ENCODE measurements around the gene WDR18. TPM values are rescaled to one million over a fixed set of nuclear protein-coding genes. Genes with fewer than 3 reads are reported as not detected.
A peak's percentile ranks its signal among the peaks of the same experiment; 100 is the strongest.

Gene WDR18
- total and polyA plus RNA-seq, 4 donors, result 36.6 to 60.2 (median 45.7) TPM

DNA sequence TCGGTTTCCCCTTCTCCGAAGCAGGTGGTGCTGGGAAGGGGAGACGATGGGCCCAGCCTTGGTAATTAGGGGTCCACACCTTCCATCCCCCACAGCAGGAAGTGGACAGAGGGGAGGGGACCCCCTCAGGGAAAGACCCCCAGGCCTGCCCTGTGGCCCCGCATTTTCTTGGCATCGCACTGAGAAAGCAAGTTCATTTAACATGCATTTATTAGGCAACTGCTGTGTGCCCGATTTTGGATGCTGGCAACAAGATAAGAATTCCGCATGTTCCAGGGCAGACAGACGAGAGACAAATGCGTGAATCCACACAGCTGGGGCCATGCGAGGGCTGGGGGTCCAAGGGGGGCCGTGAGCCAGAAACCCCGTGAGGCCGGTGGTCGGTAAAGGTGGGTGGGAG lies 29.9 kb upstream of the WDR18 start:
- ATAC-seq (ENCODE audit: insufficient read depth, low FRiP score) (no peak), DNase-seq (no peak)
- 89 to 90% methylated on average over 14 of the region's 14 CpGs for WGBS, 2 donors
- no peak overlapping the region for H3K27ac ChIP-seq (ENCODE audit: low read depth in 1 of 2, low read length in 1 of 2)
- no peak overlapping the region for H3K4me3 ChIP-seq
- H3K36me3 ChIP-seq (ENCODE audit: control insufficient read depth in 4 of 4, insufficient read depth in 4 of 4, low read length in 4 of 4), result peaks cover 0 to 3% (median 0%) of the 10 kb centered on the region in 4 donors
- H3K4me1 ChIP-seq (ENCODE audit: control insufficient read depth in 5 of 5, insufficient read depth in 5 of 5, low read length in 5 of 5), result peaks cover 0 to 40% (median 10%) of the 10 kb centered on the region in 5 donors
- TF ChIP-seq, protein P1, sequence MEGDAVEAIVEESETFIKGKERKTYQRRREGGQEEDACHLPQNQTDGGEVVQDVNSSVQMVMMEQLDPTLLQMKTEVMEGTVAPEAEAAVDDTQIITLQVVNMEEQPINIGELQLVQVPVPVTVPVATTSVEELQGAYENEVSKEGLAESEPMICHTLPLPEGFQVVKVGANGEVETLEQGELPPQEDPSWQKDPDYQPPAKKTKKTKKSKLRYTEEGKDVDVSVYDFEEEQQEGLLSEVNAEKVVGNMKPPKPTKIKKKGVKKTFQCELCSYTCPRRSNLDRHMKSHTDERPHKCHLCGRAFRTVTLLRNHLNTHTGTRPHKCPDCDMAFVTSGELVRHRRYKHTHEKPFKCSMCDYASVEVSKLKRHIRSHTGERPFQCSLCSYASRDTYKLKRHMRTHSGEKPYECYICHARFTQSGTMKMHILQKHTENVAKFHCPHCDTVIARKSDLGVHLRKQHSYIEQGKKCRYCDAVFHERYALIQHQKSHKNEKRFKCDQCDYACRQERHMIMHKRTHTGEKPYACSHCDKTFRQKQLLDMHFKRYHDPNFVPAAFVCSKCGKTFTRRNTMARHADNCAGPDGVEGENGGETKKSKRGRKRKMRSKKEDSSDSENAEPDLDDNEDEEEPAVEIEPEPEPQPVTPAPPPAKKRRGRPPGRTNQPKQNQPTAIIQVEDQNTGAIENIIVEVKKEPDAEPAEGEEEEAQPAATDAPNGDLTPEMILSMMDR (IDR thresholded peaks at IDR 0.05; ENCODE audit: control extremely low read depth, extremely low read depth), result no peak
- H3K27me3 ChIP-seq (ENCODE audit: control insufficient read depth in 3 of 3, insufficient read depth in 3 of 3, low read length in 2 of 3), result no peaks in the 10 kb centered on the region
- H3K9ac ChIP-seq (ENCODE audit: insufficient read depth in 1 of 2, low read length in 2 of 2), result no peak overlapping the region
- H3K9me3 ChIP-seq (ENCODE audit: control insufficient read depth in 4 of 4, insufficient read depth in 3 of 4, low read length in 3 of 4), result no peaks in the 10 kb centered on the region

DNA sequence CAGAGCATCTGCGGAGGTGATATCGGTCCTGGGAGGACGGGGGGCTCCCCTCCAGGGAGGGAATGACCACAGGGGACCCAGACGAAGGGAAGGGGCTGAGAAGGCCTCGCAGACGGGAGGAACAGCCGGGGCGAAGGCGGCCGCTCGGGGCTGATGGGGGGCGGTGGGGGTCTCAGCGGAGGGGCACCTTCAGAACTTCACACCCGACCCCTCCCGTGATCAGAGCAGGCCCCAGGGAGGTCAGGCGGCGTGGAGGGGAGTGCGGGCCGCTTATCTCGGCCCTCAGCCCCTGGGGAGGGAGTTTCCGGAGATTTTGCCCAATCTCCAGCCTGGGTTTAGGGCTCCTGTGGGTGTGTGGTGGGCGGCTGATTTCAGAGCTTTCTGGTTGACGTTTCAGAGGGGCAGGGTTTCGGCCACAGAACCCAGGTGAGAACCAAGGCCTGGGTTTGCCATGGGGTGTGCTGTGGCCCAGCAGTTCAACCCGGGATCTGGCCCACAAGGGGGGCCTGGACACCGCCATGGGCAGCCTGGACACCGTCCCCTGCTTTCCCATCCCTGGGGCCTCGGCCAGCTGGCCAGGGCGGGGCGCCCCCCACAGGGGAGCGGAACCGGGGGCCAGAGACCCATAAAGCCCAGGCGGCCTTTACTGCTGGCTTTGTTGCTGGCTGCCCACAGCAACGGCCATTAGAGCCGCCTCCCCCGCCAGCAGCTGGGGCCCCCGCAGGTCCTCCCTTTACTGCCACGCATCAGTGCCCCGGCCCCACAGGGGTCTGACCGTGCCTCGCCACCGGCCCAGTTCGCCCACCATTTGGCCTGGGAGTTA lies 29.3 kb upstream of the WDR18 start:
- ATAC-seq (ENCODE audit: insufficient read depth, low FRiP score), result no peak
- peaks cover 0 to 40% (median 10%) of the 10 kb centered on the region in 5 donors for H3K4me1 ChIP-seq (ENCODE audit: control insufficient read depth in 5 of 5, insufficient read depth in 5 of 5, low read length in 5 of 5)
- H3K27ac ChIP-seq (ENCODE audit: low read depth in 1 of 2, low read length in 1 of 2), result no peak overlapping the region
- no peak overlapping the region for H3K9ac ChIP-seq (ENCODE audit: insufficient read depth in 1 of 2, low read length in 2 of 2)
- H3K27me3 ChIP-seq (ENCODE audit: control insufficient read depth in 3 of 3, insufficient read depth in 3 of 3, low read length in 2 of 3), result no peaks in the 10 kb centered on the region
- DNase-seq, result peak in 1 of 3 donors; percentile 16
- WGBS, 2 donors, result 89 to 92% methylated on average over 43 of the region's 43 CpGs
- peaks cover 0 to 3% (median under 1%) of the 10 kb centered on the region in 4 donors for H3K36me3 ChIP-seq (ENCODE audit: control insufficient read depth in 4 of 4, insufficient read depth in 4 of 4, low read length in 4 of 4)
- no peak overlapping the region for H3K4me3 ChIP-seq
- no peaks in the 10 kb centered on the region for H3K9me3 ChIP-seq (ENCODE audit: control insufficient read depth in 4 of 4, insufficient read depth in 3 of 4, low read length in 3 of 4)
- TF ChIP-seq, protein P1 (IDR thresholded peaks at IDR 0.05; ENCODE audit: control extremely low read depth, extremely low read depth), result no peak

DNA sequence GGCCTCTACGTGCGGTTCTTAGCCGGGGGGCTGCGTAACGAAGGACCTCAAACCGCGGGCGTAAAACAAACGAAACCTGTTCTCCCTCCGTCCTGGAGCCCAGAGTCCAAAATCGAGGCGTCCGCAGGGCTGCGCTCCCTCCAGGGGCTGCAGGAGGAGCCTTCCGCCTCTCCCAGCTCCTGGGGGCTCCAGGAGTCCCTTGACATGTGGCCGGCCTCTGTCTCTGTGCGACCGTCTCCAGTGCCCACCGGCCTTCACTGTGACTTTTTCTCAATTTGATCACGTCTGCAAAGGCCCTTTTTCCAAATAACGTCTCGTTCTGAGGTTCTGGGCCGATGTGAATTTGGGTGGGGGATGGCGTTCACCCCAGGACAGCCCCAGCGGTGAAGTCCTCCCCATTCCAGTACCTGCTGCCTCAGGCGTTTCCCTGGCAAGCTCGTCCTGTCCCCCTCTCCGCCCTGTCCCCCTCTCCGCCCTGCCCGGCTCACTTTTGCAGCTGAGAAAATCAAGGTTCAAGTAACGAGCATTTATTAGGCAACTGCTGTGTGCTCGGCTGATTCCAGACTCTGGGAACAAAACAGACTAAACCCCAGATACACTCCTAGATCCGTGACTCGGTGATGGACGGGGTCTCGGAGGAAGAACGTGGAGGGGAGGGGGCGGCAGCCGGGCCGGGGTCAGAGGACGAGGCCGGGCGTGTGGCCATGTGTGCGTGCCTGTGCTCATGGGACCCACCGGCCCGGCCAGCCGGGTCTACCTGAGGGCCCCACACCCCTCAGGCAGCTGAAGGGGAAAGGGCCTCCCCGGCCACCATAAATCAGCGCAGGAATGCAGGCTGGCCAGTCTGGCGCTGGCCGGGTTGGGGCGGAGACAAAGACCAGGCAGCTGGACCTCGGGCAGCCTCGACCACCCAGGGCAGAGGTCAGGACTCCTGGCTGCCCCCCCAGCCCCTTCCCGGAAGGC lies 28.1 kb upstream of the WDR18 start:
- Histone ChIP-seq H3K27ac (ENCODE audit: low read depth in 1 of 2, low read length in 1 of 2) (no peak overlapping the region), H3K27me3 (ENCODE audit: control insufficient read depth in 3 of 3, insufficient read depth in 3 of 3, low read length in 2 of 3) (no peaks in the 10 kb centered on the region), H3K9me3 (ENCODE audit: control insufficient read depth in 4 of 4, insufficient read depth in 3 of 4, low read length in 3 of 4) (no peaks in the 10 kb centered on the region), H3K36me3 (ENCODE audit: control insufficient read depth in 4 of 4, insufficient read depth in 4 of 4, low read length in 4 of 4) (peaks cover 0 to 3% (median under 1%) of the 10 kb centered on the region in 4 donors), H3K4me3 (no peak overlapping the region), H3K4me1 (ENCODE audit: control insufficient read depth in 5 of 5, insufficient read depth in 5 of 5, low read length in 5 of 5) (peaks cover 0 to 44% (median 10%) of the 10 kb centered on the region in 5 donors), H3K9ac (ENCODE audit: insufficient read depth in 1 of 2, low read length in 2 of 2) (peak overlapping the region in 1 of 2 donors; percentile 25)
- DNase-seq, result peak in 2 of 3 donors; percentile 50 to 61
- WGBS, 2 donors, result 84 to 90% methylated on average over 55 of the region's 55 CpGs
- ATAC-seq (ENCODE audit: insufficient read depth, low FRiP score), result no peak
- TF ChIP-seq, protein P1 (IDR thresholded peaks at IDR 0.05; ENCODE audit: control extremely low read depth, extremely low read depth), result no peak

All from lung (tissue), 12 donors.